ENCODE measurements around the gene LCE3B.

GRCh38 chr1:152622803-152623202 lies 9.2 kb downstream of the LCE3B start, which contains the start of gene LCE3A:
- TF ChIP-seq CTCF (IDR thresholded peaks at IDR 0.05) (no peak), POLR2A (IDR thresholded peaks at IDR 0.05; ENCODE audit: low read depth) (no peak)
